ENCODE results near the gene CEP128. TPM values are rescaled to one million over a fixed set of nuclear protein-coding genes. Genes with fewer than 3 reads are reported as not detected.
A peak's percentile ranks its signal among the peaks of the same experiment; 100 is the strongest.

The CEP128 gene
- polyA plus RNA-seq, 1 of the 3 experiments (the other 2 are of a cell fraction), result 1.2 TPM

DNA sequence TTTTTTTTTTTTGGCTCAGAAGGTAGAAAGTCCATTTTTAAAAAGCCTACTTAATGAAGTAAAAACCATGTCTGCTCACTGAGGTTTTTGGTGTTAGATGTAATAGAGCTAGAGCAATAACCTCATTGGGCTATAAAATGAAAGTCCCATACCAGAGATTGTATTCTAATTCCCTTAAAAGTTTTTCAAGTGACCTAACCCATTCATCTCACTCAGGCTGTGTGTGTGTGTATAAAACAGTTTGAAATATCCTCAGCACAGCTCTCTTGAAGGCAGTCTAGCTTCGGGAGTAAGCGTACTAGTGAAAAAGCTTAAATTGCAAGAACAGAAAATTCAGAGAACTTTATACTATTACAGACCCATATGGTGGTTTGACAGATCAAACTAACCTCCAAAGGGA is 313.8 kb downstream of the CEP128 start:
- no peak overlapping the region for H3K27ac ChIP-seq (ENCODE audit: low read depth in 2 of 2, low read length in 1 of 2)
- DNase-seq, result no peak
- H3K9me3 ChIP-seq, result no peaks in the 10 kb centered on the region
- no peak overlapping the region for H3K4me3 ChIP-seq (ENCODE audit: low read depth in 2 of 2, low read length in 1 of 2)
- no peak overlapping the region for H3K9ac ChIP-seq
- H3K4me2 ChIP-seq, result no peak overlapping the region
- ChIA-PET CTCF (interaction anchor here (0.6 kb wide), 1 partner anchor 72 kb away, joined by 3 read pairs; no protein-coding TSS in a partner anchor), POLR2A (no interaction called here)
- 0 out of 2 replicates have a peak, but pooled peaks cover 3% of the 10 kb centered on the region for H3K9me2 ChIP-seq
- H2AFZ ChIP-seq (ENCODE audit: low read depth), result no peak overlapping the region
- H3K4me1 ChIP-seq (ENCODE audit: control insufficient read depth in 1 of 2, insufficient read depth in 2 of 2, low read depth in 1 of 2, low read length in 1 of 2), result no peaks in the 10 kb centered on the region
- H3K36me3 ChIP-seq (replicated peaks in 1 of 2; ENCODE audit: control insufficient read depth in 1 of 2, insufficient read depth in 2 of 2, low read length in 1 of 2), result no peaks in the 10 kb centered on the region
- TF ChIP-seq TAF1 (IDR thresholded peaks at IDR 0.05; ENCODE audit: borderline replicate concordance, low read depth, low read length) (no peak), GATA2 (CRISPR knock-in tag; IDR thresholded peaks at IDR 0.05) (no peak), JUND (IDR thresholded peaks at IDR 0.05) (no peak), RXRA (IDR thresholded peaks at IDR 0.05; ENCODE audit: borderline replicate concordance, low read depth) (no peak)
- H4K20me1 ChIP-seq (ENCODE audit: insufficient read depth), result no peaks in the 10 kb centered on the region
- H3K27me3 ChIP-seq (ENCODE audit: insufficient read depth), result no peaks in the 10 kb centered on the region
- no peaks in the 10 kb centered on the region for H3F3A ChIP-seq (replicated peaks; ENCODE audit: insufficient read depth)
- 93% methylated on average over 2 of the region's 2 CpGs for WGBS (ENCODE audit: low lambda C conversion rate)
- no peaks in the 10 kb centered on the region for H3K79me2 ChIP-seq (ENCODE audit: insufficient read depth)

DNA sequence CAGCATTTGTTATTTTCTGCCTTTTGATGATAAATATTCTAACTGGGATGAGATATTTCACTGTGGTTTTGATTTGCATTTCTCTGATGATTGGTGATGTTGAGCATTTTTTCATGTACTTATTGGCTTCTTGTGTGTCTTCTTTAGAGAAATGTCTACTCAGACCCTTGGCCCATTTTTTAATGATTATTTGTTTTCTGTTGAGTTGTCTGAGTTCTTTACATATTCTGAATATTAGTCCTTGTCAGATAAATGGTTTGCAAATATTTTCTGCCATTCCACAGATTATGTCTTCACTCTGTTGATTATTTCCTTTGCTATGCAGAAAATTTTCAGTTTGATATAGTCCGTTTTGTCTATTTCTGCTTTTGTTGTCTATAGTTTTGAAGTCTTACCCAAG is 317.0 kb downstream of the CEP128 start:
- H3K27me3 ChIP-seq (ENCODE audit: insufficient read depth), result no peaks in the 10 kb centered on the region
- no peak overlapping the region for H2AFZ ChIP-seq (ENCODE audit: low read depth)
- no peaks in the 10 kb centered on the region for H4K20me1 ChIP-seq (ENCODE audit: insufficient read depth)
- H3K27ac ChIP-seq (ENCODE audit: low read depth in 2 of 2, low read length in 1 of 2), result no peak overlapping the region
- H3K4me1 ChIP-seq (ENCODE audit: control insufficient read depth in 1 of 2, insufficient read depth in 2 of 2, low read depth in 1 of 2, low read length in 1 of 2), result no peaks in the 10 kb centered on the region; a peak in 1 of 4 replicates
- no peak overlapping the region for H3K4me3 ChIP-seq (ENCODE audit: low read depth in 2 of 2, low read length in 1 of 2)
- H3K9me2 ChIP-seq, result 0 out of 2 replicates have a peak, but pooled peaks cover 3% of the 10 kb centered on the region
- TF ChIP-seq, protein P1, sequence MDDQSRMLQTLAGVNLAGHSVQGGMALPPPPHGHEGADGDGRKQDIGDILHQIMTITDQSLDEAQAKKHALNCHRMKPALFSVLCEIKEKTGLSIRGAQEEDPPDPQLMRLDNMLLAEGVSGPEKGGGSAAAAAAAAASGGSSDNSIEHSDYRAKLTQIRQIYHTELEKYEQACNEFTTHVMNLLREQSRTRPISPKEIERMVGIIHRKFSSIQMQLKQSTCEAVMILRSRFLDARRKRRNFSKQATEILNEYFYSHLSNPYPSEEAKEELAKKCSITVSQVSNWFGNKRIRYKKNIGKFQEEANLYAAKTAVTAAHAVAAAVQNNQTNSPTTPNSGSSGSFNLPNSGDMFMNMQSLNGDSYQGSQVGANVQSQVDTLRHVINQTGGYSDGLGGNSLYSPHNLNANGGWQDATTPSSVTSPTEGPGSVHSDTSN (IDR thresholded peaks at IDR 0.05), result no peak
- TF ChIP-seq NFIC (IDR thresholded peaks at IDR 0.05; ENCODE audit: borderline replicate concordance) (no peak), TCF12 (IDR thresholded peaks at IDR 0.05) (no peak), YY1 (IDR thresholded peaks at IDR 0.05; ENCODE audit: low read depth) (no peak), POLR2AphosphoS5 (IDR thresholded peaks at IDR 0.05; ENCODE audit: low read depth, low read length) (no peak)
- TF ChIP-seq, protein P2, sequence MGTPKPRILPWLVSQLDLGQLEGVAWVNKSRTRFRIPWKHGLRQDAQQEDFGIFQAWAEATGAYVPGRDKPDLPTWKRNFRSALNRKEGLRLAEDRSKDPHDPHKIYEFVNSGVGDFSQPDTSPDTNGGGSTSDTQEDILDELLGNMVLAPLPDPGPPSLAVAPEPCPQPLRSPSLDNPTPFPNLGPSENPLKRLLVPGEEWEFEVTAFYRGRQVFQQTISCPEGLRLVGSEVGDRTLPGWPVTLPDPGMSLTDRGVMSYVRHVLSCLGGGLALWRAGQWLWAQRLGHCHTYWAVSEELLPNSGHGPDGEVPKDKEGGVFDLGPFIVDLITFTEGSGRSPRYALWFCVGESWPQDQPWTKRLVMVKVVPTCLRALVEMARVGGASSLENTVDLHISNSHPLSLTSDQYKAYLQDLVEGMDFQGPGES (IDR thresholded peaks at IDR 0.05; ENCODE audit: low read depth, low read length), result no peak
- POLR2A ChIA-PET, result no interaction called here
- DNase-seq, result no peak
- H3K4me2 ChIP-seq, result no peak overlapping the region
- WGBS (ENCODE audit: low lambda C conversion rate), result 72% methylated on average over 1 of the region's 1 CpG
- H3K79me2 ChIP-seq (ENCODE audit: insufficient read depth), result no peaks in the 10 kb centered on the region
- H3F3A ChIP-seq (replicated peaks; ENCODE audit: insufficient read depth), result no peaks in the 10 kb centered on the region
- no peaks in the 10 kb centered on the region for H3K9me3 ChIP-seq
- CTCF ChIA-PET, result no interaction called here
- no peak overlapping the region for H3K9ac ChIP-seq
- no peaks in the 10 kb centered on the region for H3K36me3 ChIP-seq (replicated peaks in 1 of 2; ENCODE audit: control insufficient read depth in 1 of 2, insufficient read depth in 2 of 2, low read length in 1 of 2)

DNA sequence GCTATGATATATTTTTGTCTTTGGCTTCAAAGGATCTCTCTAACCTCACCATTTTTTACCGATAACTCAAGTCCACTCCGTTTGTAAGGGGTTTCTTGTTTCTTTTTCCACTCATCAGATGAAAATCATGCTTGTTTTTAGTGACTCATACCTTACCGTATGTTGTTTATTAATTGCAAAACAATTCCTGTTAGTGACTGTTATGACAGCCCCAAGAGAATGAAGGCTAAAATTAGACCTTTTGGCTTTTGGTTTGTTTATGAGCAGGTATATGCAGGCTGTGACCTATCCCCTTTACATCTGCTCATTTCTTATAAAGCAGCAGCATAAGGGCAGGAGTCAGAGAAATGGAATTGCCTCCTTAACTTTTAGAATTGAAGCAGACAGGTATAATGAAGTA is 319.8 kb downstream of the CEP128 start:
- H3K27me3 ChIP-seq (ENCODE audit: insufficient read depth), result no peaks in the 10 kb centered on the region
- H3F3A ChIP-seq (replicated peaks; ENCODE audit: insufficient read depth), result no peaks in the 10 kb centered on the region
- ChIA-PET POLR2A (no interaction called here), CTCF (no interaction called here)
- no peak overlapping the region for H2AFZ ChIP-seq (ENCODE audit: low read depth)
- no peaks in the 10 kb centered on the region for H3K9me3 ChIP-seq
- 47% methylated on average over 3 of the region's 3 CpGs for WGBS (ENCODE audit: low lambda C conversion rate)
- no peak for DNase-seq
- no peaks in the 10 kb centered on the region for H3K36me3 ChIP-seq (replicated peaks in 1 of 2; ENCODE audit: control insufficient read depth in 1 of 2, insufficient read depth in 2 of 2, low read length in 1 of 2)
- H4K20me1 ChIP-seq (ENCODE audit: insufficient read depth), result no peaks in the 10 kb centered on the region
- H3K9me2 ChIP-seq, result 0 out of 2 replicates have a peak, but pooled peaks cover 3% of the 10 kb centered on the region
- H3K4me1 ChIP-seq (ENCODE audit: control insufficient read depth in 1 of 2, insufficient read depth in 2 of 2, low read depth in 1 of 2, low read length in 1 of 2), result no peaks in the 10 kb centered on the region; a peak in 1 of 4 replicates
- H3K4me2 ChIP-seq, result no peak overlapping the region
- H3K27ac ChIP-seq (ENCODE audit: low read depth in 2 of 2, low read length in 1 of 2), result 0 out of 4 replicates have a peak overlapping the region, but pooled peaks of 1 of the 2 experiments have one; percentile 7
- H3K79me2 ChIP-seq (ENCODE audit: insufficient read depth), result no peaks in the 10 kb centered on the region
- no peak overlapping the region for H3K4me3 ChIP-seq (ENCODE audit: low read depth in 2 of 2, low read length in 1 of 2)
- H3K9ac ChIP-seq, result no peak overlapping the region
- TF ChIP-seq, protein P2 (IDR thresholded peaks at IDR 0.05; ENCODE audit: low read depth, low read length), result no peak
- TF ChIP-seq JUND (IDR thresholded peaks at IDR 0.05) (no peak), EP300 (IDR thresholded peaks at IDR 0.05; ENCODE audit: borderline replicate concordance in 1 of 2, low read depth in 1 of 2, low read length in 1 of 2) (no peak), NFIC (IDR thresholded peaks at IDR 0.05; ENCODE audit: borderline replicate concordance) (no peak), GABPA (IDR thresholded peaks at IDR 0.05; ENCODE audit: low read depth) (no peak), GATA2 (CRISPR knock-in tag; IDR thresholded peaks at IDR 0.05) (no peak), TAF1 (IDR thresholded peaks at IDR 0.05; ENCODE audit: borderline replicate concordance, low read depth, low read length) (no peak), NRF1 (IDR thresholded peaks at IDR 0.05; ENCODE audit: low read depth, low read length) (no peak)
- TF ChIP-seq, protein P3, sequence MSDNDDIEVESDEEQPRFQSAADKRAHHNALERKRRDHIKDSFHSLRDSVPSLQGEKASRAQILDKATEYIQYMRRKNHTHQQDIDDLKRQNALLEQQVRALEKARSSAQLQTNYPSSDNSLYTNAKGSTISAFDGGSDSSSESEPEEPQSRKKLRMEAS (IDR thresholded peaks at IDR 0.05; ENCODE audit: low read depth), result no peak
- TF ChIP-seq, protein P4, sequence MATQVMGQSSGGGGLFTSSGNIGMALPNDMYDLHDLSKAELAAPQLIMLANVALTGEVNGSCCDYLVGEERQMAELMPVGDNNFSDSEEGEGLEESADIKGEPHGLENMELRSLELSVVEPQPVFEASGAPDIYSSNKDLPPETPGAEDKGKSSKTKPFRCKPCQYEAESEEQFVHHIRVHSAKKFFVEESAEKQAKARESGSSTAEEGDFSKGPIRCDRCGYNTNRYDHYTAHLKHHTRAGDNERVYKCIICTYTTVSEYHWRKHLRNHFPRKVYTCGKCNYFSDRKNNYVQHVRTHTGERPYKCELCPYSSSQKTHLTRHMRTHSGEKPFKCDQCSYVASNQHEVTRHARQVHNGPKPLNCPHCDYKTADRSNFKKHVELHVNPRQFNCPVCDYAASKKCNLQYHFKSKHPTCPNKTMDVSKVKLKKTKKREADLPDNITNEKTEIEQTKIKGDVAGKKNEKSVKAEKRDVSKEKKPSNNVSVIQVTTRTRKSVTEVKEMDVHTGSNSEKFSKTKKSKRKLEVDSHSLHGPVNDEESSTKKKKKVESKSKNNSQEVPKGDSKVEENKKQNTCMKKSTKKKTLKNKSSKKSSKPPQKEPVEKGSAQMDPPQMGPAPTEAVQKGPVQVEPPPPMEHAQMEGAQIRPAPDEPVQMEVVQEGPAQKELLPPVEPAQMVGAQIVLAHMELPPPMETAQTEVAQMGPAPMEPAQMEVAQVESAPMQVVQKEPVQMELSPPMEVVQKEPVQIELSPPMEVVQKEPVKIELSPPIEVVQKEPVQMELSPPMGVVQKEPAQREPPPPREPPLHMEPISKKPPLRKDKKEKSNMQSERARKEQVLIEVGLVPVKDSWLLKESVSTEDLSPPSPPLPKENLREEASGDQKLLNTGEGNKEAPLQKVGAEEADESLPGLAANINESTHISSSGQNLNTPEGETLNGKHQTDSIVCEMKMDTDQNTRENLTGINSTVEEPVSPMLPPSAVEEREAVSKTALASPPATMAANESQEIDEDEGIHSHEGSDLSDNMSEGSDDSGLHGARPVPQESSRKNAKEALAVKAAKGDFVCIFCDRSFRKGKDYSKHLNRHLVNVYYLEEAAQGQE (IDR thresholded peaks at IDR 0.05; ENCODE audit: low read depth, low read length), result no peak

Data from SK-N-SH (cell line).